ENCODE measurements around the gene OR10J1.

DNA sequence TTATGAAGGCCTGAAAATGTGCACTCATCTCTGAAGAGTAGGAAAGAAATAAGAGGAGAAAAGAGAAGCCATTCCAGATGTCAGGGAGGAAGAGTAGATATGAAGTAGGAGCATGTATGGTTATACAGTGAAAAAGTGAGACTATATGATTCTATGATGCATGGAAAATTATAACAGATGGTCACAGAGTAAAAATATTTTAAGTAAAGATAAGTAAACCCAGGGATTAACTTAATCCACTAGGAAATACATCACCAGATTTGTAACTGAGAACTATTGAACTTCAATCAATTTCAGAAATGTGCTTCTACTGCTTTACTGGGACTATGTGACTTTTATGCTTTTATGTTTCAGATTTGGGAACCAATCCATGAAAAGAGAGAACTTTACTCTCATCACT lies at the start of gene OR10J1:
- TF ChIP-seq, protein P1, sequence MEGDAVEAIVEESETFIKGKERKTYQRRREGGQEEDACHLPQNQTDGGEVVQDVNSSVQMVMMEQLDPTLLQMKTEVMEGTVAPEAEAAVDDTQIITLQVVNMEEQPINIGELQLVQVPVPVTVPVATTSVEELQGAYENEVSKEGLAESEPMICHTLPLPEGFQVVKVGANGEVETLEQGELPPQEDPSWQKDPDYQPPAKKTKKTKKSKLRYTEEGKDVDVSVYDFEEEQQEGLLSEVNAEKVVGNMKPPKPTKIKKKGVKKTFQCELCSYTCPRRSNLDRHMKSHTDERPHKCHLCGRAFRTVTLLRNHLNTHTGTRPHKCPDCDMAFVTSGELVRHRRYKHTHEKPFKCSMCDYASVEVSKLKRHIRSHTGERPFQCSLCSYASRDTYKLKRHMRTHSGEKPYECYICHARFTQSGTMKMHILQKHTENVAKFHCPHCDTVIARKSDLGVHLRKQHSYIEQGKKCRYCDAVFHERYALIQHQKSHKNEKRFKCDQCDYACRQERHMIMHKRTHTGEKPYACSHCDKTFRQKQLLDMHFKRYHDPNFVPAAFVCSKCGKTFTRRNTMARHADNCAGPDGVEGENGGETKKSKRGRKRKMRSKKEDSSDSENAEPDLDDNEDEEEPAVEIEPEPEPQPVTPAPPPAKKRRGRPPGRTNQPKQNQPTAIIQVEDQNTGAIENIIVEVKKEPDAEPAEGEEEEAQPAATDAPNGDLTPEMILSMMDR (IDR thresholded peaks at IDR 0.05; ENCODE audit: insufficient read depth, low read length, poor library complexity, severe bottlenecking) = no peak
- TF ChIP-seq EZH2phosphoT487 (conservative IDR thresholded peaks at IDR 0.05; ENCODE audit: low read length) = no peak
